HG03457 (cell line): Measurements from ENCODE around the gene TRAPPC2.

Experiments used
- ATAC-seq: cut with Tn5 transposase; IDR thresholded peaks from one replicate; pipeline ENCODE4 v1.9.1; 2021; ENCODE audit warnings: moderate number of reproducible peaks; ENCODE audit not compliant: unreplicated experiment

The TRAPPC2 gene

GRCh38 chrX:13734278-13735172 is at the start of gene TRAPPC2, which contains the start of gene OFD1:
Gene TRAPPC2, minus strand, starts transcription at chrX:13734620. Its CDS starts 14,657 bp downstream, at chrX:13719963.
Gene OFD1, plus strand, starts transcription at chrX:13734748. Its CDS starts 324 bp downstream, at chrX:13735072.
- peak; percentile 82 for ATAC-seq

GRCh38 chrX:13780868-13781427 is 46.5 kb upstream of the TRAPPC2 start:
- ATAC-seq = no peak

GRCh38 chrX:13778916-13779315 is 44.5 kb upstream of the TRAPPC2 start:
- ATAC-seq = no peak

- ATAC-seq = no peak
Observed at GRCh38 chrX:13776387-13776786, 42.0 kb upstream of the TRAPPC2 start.

- ATAC-seq = no peak
Observed at GRCh38 chrX:13775837-13776236, 41.4 kb upstream of the TRAPPC2 start.

GRCh38 chrX:13774696-13775095 is 40.3 kb upstream of the TRAPPC2 start:
- ATAC-seq = no peak

GRCh38 chrX:13770013-13770535 is 35.7 kb upstream of the TRAPPC2 start:
- ATAC-seq = no peak

- ATAC-seq = no peak
Observed at GRCh38 chrX:13768939-13769338, 34.5 kb upstream of the TRAPPC2 start.

- ATAC-seq = no peak
Observed at GRCh38 chrX:13764765-13765164, 30.3 kb upstream of the TRAPPC2 start.

- ATAC-seq = no peak
Observed at GRCh38 chrX:13764281-13764680, 29.9 kb upstream of the TRAPPC2 start.

- no peak for ATAC-seq
Observed at GRCh38 chrX:13763489-13763888, 29.1 kb upstream of the TRAPPC2 start.

- ATAC-seq = peak; percentile 53
Observed at GRCh38 chrX:13761606-13762414, 27.4 kb upstream of the TRAPPC2 start.

- no peak for ATAC-seq
Observed at GRCh38 chrX:13760426-13760825, 26.0 kb upstream of the TRAPPC2 start.

- ATAC-seq = no peak
Observed at GRCh38 chrX:13759152-13759718, 24.8 kb upstream of the TRAPPC2 start.

GRCh38 chrX:13756381-13756780 is 22.0 kb upstream of the TRAPPC2 start:
- ATAC-seq = no peak

- ATAC-seq = no peak
Observed at GRCh38 chrX:13755254-13755653, 20.8 kb upstream of the TRAPPC2 start.

- no peak for ATAC-seq
Observed at GRCh38 chrX:13754765-13755164, 20.3 kb upstream of the TRAPPC2 start.

- ATAC-seq = no peak
Observed at GRCh38 chrX:13752646-13753045, 18.2 kb upstream of the TRAPPC2 start.

GRCh38 chrX:13752141-13752540 is 17.7 kb upstream of the TRAPPC2 start:
- no peak for ATAC-seq

- ATAC-seq = no peak
Observed at GRCh38 chrX:13750812-13751211, 16.4 kb upstream of the TRAPPC2 start.

- no peak for ATAC-seq
Observed at GRCh38 chrX:13750204-13750603, 15.8 kb upstream of the TRAPPC2 start.
